T follicular helper cell (primary cell): Measurements from ENCODE around the gene RNU5B-1.

Source experiments
- DNase-seq: peaks from one replicate; pipeline ENCODE4 v3.0.0-alpha.2; 2020; ENCODE audit warnings: low read depth

Gene RNU5B-1

GRCh38 chr15:65289261-65289854 lies 15.1 kb upstream of the RNU5B-1 start:
- DNase-seq: no peak

GRCh38 chr15:65290228-65290627 lies 14.2 kb upstream of the RNU5B-1 start:
- DNase-seq: no peak

- no peak for DNase-seq
Observed at GRCh38 chr15:65292938-65293518, 11.4 kb upstream of the RNU5B-1 start.

GRCh38 chr15:65298731-65299130 lies 5.7 kb upstream of the RNU5B-1 start:
- DNase-seq: no peak

GRCh38 chr15:65300924-65301441 lies 3.5 kb upstream of the RNU5B-1 start:
- DNase-seq: no peak

- no peak for DNase-seq
Observed at GRCh38 chr15:65302061-65302460, 2.4 kb upstream of the RNU5B-1 start.

GRCh38 chr15:65303687-65304380 lies 643 bp upstream of the RNU5B-1 start:
- DNase-seq: no peak

- DNase-seq: no peak
Observed at GRCh38 chr15:65305150-65305758, 777 bp downstream of the RNU5B-1 start.

- no peak for DNase-seq
Observed at GRCh38 chr15:65305776-65306175, 1.3 kb downstream of the RNU5B-1 start.

- no peak for DNase-seq
Observed at GRCh38 chr15:65306551-65306950, 2.1 kb downstream of the RNU5B-1 start.

- DNase-seq: no peak
Observed at GRCh38 chr15:65307978-65308377, 3.5 kb downstream of the RNU5B-1 start.

GRCh38 chr15:65309882-65310418 lies 5.5 kb downstream of the RNU5B-1 start:
- DNase-seq: no peak

- DNase-seq: no peak
Observed at GRCh38 chr15:65310431-65311137, 6.1 kb downstream of the RNU5B-1 start.

- no peak for DNase-seq
Observed at GRCh38 chr15:65311760-65312159, 7.3 kb downstream of the RNU5B-1 start.

GRCh38 chr15:65312400-65312916 lies 8.0 kb downstream of the RNU5B-1 start:
- no peak for DNase-seq

- peak; percentile 65 for DNase-seq
Observed at GRCh38 chr15:65318870-65319356, 14.4 kb downstream of the RNU5B-1 start.

GRCh38 chr15:65323071-65323511 lies 18.6 kb downstream of the RNU5B-1 start:
- DNase-seq: no peak

- no peak for DNase-seq
Observed at GRCh38 chr15:65326117-65326526, 21.6 kb downstream of the RNU5B-1 start.

GRCh38 chr15:65326818-65327217 lies 22.3 kb downstream of the RNU5B-1 start:
- no peak for DNase-seq

- no peak for DNase-seq
Observed at GRCh38 chr15:65327651-65328393, 23.3 kb downstream of the RNU5B-1 start.
